Hepatocyte (in vitro differentiated cells): ENCODE measurements around the gene GATAD2A. TPM values are rescaled to one million over a fixed set of nuclear protein-coding genes. Genes with fewer than 3 reads are reported as not detected.

Source experiments
- DNase-seq: peaks from one replicate; pipeline ENCODE4 v3.0.0-alpha.2; 2016; ENCODE audit warnings: low spot score
- H2AFZ ChIP-seq: fragments of 200-600 bp; sonication (generic); 2 replicates; pipeline ENCODE4 v1.6.0; 2016; ENCODE audit warnings: antibody characterized with exemption, mild to moderate bottlenecking
- H3K27ac ChIP-seq: fragments of 200-600 bp; sonication (generic); 2 replicates; pipeline ENCODE4 v1.5.1; 2016; ENCODE audit warnings: mild to moderate bottlenecking
- H3K27me3 ChIP-seq: fragments of 200-600 bp; sonication (generic); 2 replicates; pipeline ENCODE4 v1.6.1; 2016
- H3K36me3 ChIP-seq: fragments of 200-600 bp; sonication (generic); replicated peaks from 2 replicates; pipeline ENCODE4 v1.5.1; 2016; ENCODE audit warnings: low read depth; ENCODE audit not compliant: insufficient read depth
- H3K4me1 ChIP-seq: fragments of 200-600 bp; sonication (generic); 2 replicates; pipeline ENCODE4 v1.5.1; 2016; ENCODE audit warnings: mild to moderate bottlenecking, moderate library complexity; ENCODE audit not compliant: insufficient read depth
- H3K4me2 ChIP-seq: fragments of 200-600 bp; sonication (generic); 2 replicates; pipeline ENCODE4 v1.6.0; 2016
- H3K4me3 ChIP-seq: fragments of 200-600 bp; sonication (generic); 2 replicates; pipeline ENCODE4 v1.5.1; 2016; ENCODE audit warnings: mild to moderate bottlenecking
- H3K79me2 ChIP-seq: fragments of 200-600 bp; sonication (generic); 2 replicates; pipeline ENCODE4 v1.6.0; 2017; ENCODE audit warnings: mild to moderate bottlenecking
- H3K9me2 ChIP-seq: fragments of 200-600 bp; sonication (generic); replicated peaks from 2 replicates; pipeline ENCODE4 v1.6.0; 2017; ENCODE audit warnings: mild to moderate bottlenecking; ENCODE audit not compliant: insufficient read depth
- H3K9me3 ChIP-seq: fragments of 200-600 bp; sonication (generic); 2 replicates; pipeline ENCODE4 v1.5.1; 2016; ENCODE audit warnings: low read depth, mild to moderate bottlenecking
- H4K20me1 ChIP-seq: fragments of 200-600 bp; sonication (generic); 2 replicates; pipeline ENCODE4 v1.6.0; 2016; ENCODE audit warnings: mild to moderate bottlenecking; ENCODE audit not compliant: insufficient read depth, poor library complexity, severe bottlenecking
- CTCF ChIP-seq: fragments of 200-600 bp; sonication (generic); IDR thresholded peaks from 2 replicates; pipeline ENCODE4 v1.5.1; 2016; ENCODE audit warnings: antibody characterized with exemption, mild to moderate bottlenecking; ENCODE audit not compliant: poor library complexity
- EZH2 ChIP-seq: fragments of 200-600 bp; sonication (generic); IDR thresholded peaks from 2 replicates; pipeline ENCODE4 v1.6.1; 2016; ENCODE audit warnings: antibody characterized with exemption, mild to moderate bottlenecking, borderline replicate concordance
- EZH2phosphoT487 ChIP-seq: fragments of 200-600 bp; sonication (generic); IDR thresholded peaks from one replicate; pipeline ENCODE4 v1.6.1; 2018; ENCODE audit warnings: antibody characterized with exemption, mild to moderate bottlenecking, low read depth, moderate library complexity; ENCODE audit not compliant: unreplicated experiment, severe bottlenecking
- WGBS: methylation state at CpG from one replicate; pipeline ENCODE4 v1.1.6; 2016; ENCODE audit warnings: low lambda C conversion rate; ENCODE audit errors: missing lambda C conversion rate; 5-methylcytosine and 5-hydroxymethylcytosine counted together
- polyA plus RNA-seq: library from polyadenylated mRNA; unstranded; fragments of >200 nt; fragmentation: Nextera tagmentation; extraction: Ambion mirVana; gene quantifications from 2 replicates; pipeline ENCODE4 v1.2.1, GENCODE V29; 2016
- total RNA-seq: library from RNA; depleted of rRNA; stranded (reverse); fragments of >200 nt; gene quantifications from 2 replicates; pipeline ENCODE4 v1.2.3, GENCODE V29; 2014

The GATAD2A gene
- total and polyA plus RNA-seq, 2 experiments from 2014 or later = 35.3 to 35.7 TPM

GRCh38 chr19:19422156-19422555 is 16.7 kb downstream of the GATAD2A start:
- WGBS = 89% methylated on average over 5 of the region's 5 CpGs
- Histone ChIP-seq H3K27ac (no peak overlapping the region), H3K27me3 (no peaks in the 10 kb centered on the region), H3K36me3 (no peaks in the 10 kb centered on the region), H3K9me3 (no peaks in the 10 kb centered on the region), H3K4me3 (no peak overlapping the region), H2AFZ (no peak overlapping the region), H4K20me1 (peaks cover 90% of the 10 kb centered on the region), H3K4me2 (no peak overlapping the region), H3K4me1 (no peaks in the 10 kb centered on the region), H3K9me2 (no peaks in the 10 kb centered on the region), H3K79me2 (peaks cover 98% of the 10 kb centered on the region)
- TF ChIP-seq CTCF = no peak
- DNase-seq = no peak

- H4K20me1 ChIP-seq = peaks cover 89% of the 10 kb centered on the region
- no peak overlapping the region for H3K4me3 ChIP-seq
- H3K9me3 ChIP-seq = no peaks in the 10 kb centered on the region
- no peak overlapping the region for H2AFZ ChIP-seq
- no peaks in the 10 kb centered on the region for H3K27me3 ChIP-seq
- DNase-seq = no peak
- WGBS = 97% methylated on average over 8 of the region's 8 CpGs
- no peaks in the 10 kb centered on the region for H3K36me3 ChIP-seq
- no peak overlapping the region for H3K4me2 ChIP-seq
- TF ChIP-seq EZH2phosphoT487 = no peak
- TF ChIP-seq CTCF = no peak
- no peak for TF ChIP-seq EZH2
- no peaks in the 10 kb centered on the region for H3K4me1 ChIP-seq
- H3K27ac ChIP-seq = no peak overlapping the region
- peaks cover 98% of the 10 kb centered on the region for H3K79me2 ChIP-seq
- no peaks in the 10 kb centered on the region for H3K9me2 ChIP-seq
Measured at GRCh38 chr19:19423322-19423721, 17.8 kb downstream of the GATAD2A start.

- Histone ChIP-seq H3K27me3 (no peaks in the 10 kb centered on the region), H4K20me1 (peaks cover 95% of the 10 kb centered on the region), H2AFZ (no peak overlapping the region), H3K9me2 (no peaks in the 10 kb centered on the region), H3K36me3 (no peaks in the 10 kb centered on the region), H3K4me3 (no peak overlapping the region), H3K27ac (no peak overlapping the region), H3K4me2 (no peak overlapping the region), H3K9me3 (no peaks in the 10 kb centered on the region), H3K79me2 (peaks cover 99% of the 10 kb centered on the region), H3K4me1 (no peaks in the 10 kb centered on the region)
- TF ChIP-seq EZH2phosphoT487 (no peak), CTCF (no peak), EZH2 (no peak)
- 94% methylated on average over 5 of the region's 5 CpGs for WGBS
- no peak for DNase-seq
Measured at GRCh38 chr19:19425170-19425875, 19.8 kb downstream of the GATAD2A start.
